ENCODE measurements around the gene RUVBL2.

DNA sequence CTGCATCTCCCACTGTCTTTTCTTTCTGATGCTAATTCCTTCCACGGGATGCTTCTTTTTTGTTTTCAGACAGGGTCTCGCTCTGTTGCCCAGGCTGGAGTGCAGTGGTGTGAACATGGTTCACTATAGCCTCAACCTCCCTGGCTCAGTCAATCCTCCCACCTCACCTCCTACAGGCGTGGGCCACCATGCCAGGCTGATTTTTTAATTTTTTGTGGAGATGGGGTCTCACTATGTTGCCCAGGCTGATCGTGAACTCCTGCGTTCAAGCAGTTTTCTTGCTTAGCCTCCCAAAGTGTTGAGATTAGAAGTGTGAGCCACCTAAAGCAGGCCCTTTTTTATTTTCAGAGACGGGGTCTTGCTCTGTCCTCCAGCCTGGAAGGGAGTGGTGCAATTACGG, 5.4 kb upstream of the RUVBL2 start:
- TF ChIP-seq, protein P1, sequence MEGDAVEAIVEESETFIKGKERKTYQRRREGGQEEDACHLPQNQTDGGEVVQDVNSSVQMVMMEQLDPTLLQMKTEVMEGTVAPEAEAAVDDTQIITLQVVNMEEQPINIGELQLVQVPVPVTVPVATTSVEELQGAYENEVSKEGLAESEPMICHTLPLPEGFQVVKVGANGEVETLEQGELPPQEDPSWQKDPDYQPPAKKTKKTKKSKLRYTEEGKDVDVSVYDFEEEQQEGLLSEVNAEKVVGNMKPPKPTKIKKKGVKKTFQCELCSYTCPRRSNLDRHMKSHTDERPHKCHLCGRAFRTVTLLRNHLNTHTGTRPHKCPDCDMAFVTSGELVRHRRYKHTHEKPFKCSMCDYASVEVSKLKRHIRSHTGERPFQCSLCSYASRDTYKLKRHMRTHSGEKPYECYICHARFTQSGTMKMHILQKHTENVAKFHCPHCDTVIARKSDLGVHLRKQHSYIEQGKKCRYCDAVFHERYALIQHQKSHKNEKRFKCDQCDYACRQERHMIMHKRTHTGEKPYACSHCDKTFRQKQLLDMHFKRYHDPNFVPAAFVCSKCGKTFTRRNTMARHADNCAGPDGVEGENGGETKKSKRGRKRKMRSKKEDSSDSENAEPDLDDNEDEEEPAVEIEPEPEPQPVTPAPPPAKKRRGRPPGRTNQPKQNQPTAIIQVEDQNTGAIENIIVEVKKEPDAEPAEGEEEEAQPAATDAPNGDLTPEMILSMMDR (IDR thresholded peaks at IDR 0.05): no peak
- TF ChIP-seq POLR2AphosphoS5 (IDR thresholded peaks at IDR 0.05) (no peak), POLR2A (IDR thresholded peaks at IDR 0.05) (no peak), EP300 (IDR thresholded peaks at IDR 0.05) (no peak)
